Measurements from ENCODE around the gene KDM5B.

DNA sequence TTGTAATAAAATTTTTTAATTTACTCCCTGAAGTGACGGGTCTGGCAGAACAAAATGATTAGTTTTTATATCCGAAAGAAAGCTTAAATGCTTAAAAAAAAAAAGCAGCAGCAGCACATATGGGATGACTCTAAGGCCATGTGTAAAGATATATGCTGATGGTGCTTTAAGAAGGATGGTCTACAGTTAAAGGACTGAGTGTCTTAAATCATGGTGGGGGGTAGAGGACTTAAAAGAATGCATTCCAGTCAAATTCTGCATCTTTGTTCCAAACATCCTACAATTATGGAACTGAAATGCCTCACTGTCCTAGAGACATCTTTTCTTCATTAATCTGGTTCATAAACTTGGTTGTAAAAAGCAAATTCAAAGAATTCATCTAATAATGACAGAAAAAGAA is 7.0 kb downstream of the KDM5B start:
- TF ChIP-seq EGR1 (conservative IDR thresholded peaks at IDR 0.05) (no peak), ZNF224 (CRISPR knock-in tag; IDR thresholded peaks at IDR 0.05) (no peak)

All from K562 (cell line).